Measurements from ENCODE around the gene UBXN10. TPM values are rescaled to one million over a fixed set of nuclear protein-coding genes. Genes with fewer than 3 reads are reported as not detected.

Gene UBXN10
- polyA plus RNA-seq, 3 donors = 0.16 to 0.82 (median 0.30) TPM

GRCh38 chr1:20210736-20211460, 25.0 kb downstream of the UBXN10 start:
- Histone ChIP-seq H3K4me2 (replicated peaks; ENCODE audit: extremely low read depth, low read length, poor library complexity, severe bottlenecking) (no peak overlapping the region), H3K27me3 (ENCODE audit: control insufficient read depth in 2 of 2, insufficient read depth in 2 of 2, low read length in 2 of 2) (peaks cover 12 to 13% of the 10 kb centered on the region in 2 donors), H4K20me1 (ENCODE audit: insufficient read depth, low read length) (no peaks in the 10 kb centered on the region), H3K79me2 (ENCODE audit: insufficient read depth, low read length) (no peaks in the 10 kb centered on the region), H3K36me3 (replicated peaks in 1 of 2; ENCODE audit: control insufficient read depth in 1 of 2, insufficient read depth in 2 of 2, low read length in 2 of 2) (no peaks in the 10 kb centered on the region), H3K27ac (ENCODE audit: low read depth in 1 of 2, low read length in 2 of 2) (no peak overlapping the region), H3K9ac (ENCODE audit: insufficient read depth, low read length, poor library complexity, severe bottlenecking) (no peak overlapping the region), H3K9me3 (replicated peaks in 1 of 2; ENCODE audit: control insufficient read depth in 1 of 2, insufficient read depth in 1 of 2, low read length in 2 of 2) (no peaks in the 10 kb centered on the region), H3K4me1 (ENCODE audit: control insufficient read depth in 1 of 2, insufficient read depth in 2 of 2, low read length in 2 of 2) (no peaks in the 10 kb centered on the region), H2AFZ (ENCODE audit: insufficient read depth, low read depth, low read length, poor library complexity, severe bottlenecking) (no peak overlapping the region), H3K4me3 (replicated peaks in 1 of 3; ENCODE audit: low read depth in 2 of 3, low read length in 3 of 3) (no peak overlapping the region)
- no peak for DNase-seq
- WGBS (ENCODE audit: insufficient coverage) = 88% methylated on average over 4 of the region's 10 CpGs
- intact Hi-C loops (cut with micrococcal nuclease) = loop anchor here (5.0 kb wide), 1 partner anchor 281 kb away; no protein-coding TSS in a partner anchor
- Mint-ChIP-seq H3K36me3 (no peaks in the 10 kb centered on the region), H3K27ac (no peak overlapping the region), H3K4me3 (no peak overlapping the region), H3K27me3 (ENCODE audit: low read depth in 3 of 3) (peaks cover 25 to 45% (median 26%) of the 10 kb centered on the region in 3 donors), H3K4me1 (peaks cover 5% of the 10 kb centered on the region), H3K9me3 (no peaks in the 10 kb centered on the region)
- no peak for TF ChIP-seq CTCF (IDR thresholded peaks at IDR 0.05)

GRCh38 chr1:20211511-20211931, 25.6 kb downstream of the UBXN10 start:
- Histone ChIP-seq H4K20me1 (ENCODE audit: insufficient read depth, low read length) (no peaks in the 10 kb centered on the region), H3K4me2 (replicated peaks; ENCODE audit: extremely low read depth, low read length, poor library complexity, severe bottlenecking) (no peak overlapping the region), H3K27me3 (ENCODE audit: control insufficient read depth in 2 of 2, insufficient read depth in 2 of 2, low read length in 2 of 2) (peaks cover 17 to 19% of the 10 kb centered on the region in 2 donors), H3K27ac (ENCODE audit: low read depth in 1 of 2, low read length in 2 of 2) (no peak overlapping the region), H3K4me1 (ENCODE audit: control insufficient read depth in 1 of 2, insufficient read depth in 2 of 2, low read length in 2 of 2) (no peaks in the 10 kb centered on the region), H3K79me2 (ENCODE audit: insufficient read depth, low read length) (no peaks in the 10 kb centered on the region), H3K9me3 (replicated peaks in 1 of 2; ENCODE audit: control insufficient read depth in 1 of 2, insufficient read depth in 1 of 2, low read length in 2 of 2) (no peaks in the 10 kb centered on the region), H2AFZ (ENCODE audit: insufficient read depth, low read depth, low read length, poor library complexity, severe bottlenecking) (no peak overlapping the region), H3K9ac (ENCODE audit: insufficient read depth, low read length, poor library complexity, severe bottlenecking) (no peak overlapping the region), H3K36me3 (replicated peaks in 1 of 2; ENCODE audit: control insufficient read depth in 1 of 2, insufficient read depth in 2 of 2, low read length in 2 of 2) (no peaks in the 10 kb centered on the region), H3K4me3 (replicated peaks in 1 of 3; ENCODE audit: low read depth in 2 of 3, low read length in 3 of 3) (no peak overlapping the region)
- Mint-ChIP-seq H3K4me1 (peaks cover 5% of the 10 kb centered on the region), H3K36me3 (no peaks in the 10 kb centered on the region), H3K27me3 (ENCODE audit: low read depth in 3 of 3) (peaks cover 25 to 45% (median 25%) of the 10 kb centered on the region in 3 donors), H3K27ac (no peak overlapping the region), H3K4me3 (no peak overlapping the region), H3K9me3 (peaks cover 0 to 3% (median 0%) of the 10 kb centered on the region in 7 donors)
- DNase-seq = no peak
- no peak for TF ChIP-seq CTCF (IDR thresholded peaks at IDR 0.05)
- intact Hi-C loops (cut with micrococcal nuclease) = loop anchor here (5.0 kb wide), 1 partner anchor 281 kb away; no protein-coding TSS in a partner anchor
- 89% methylated on average over 1 of the region's 4 CpGs for WGBS (ENCODE audit: insufficient coverage)

Measured in CD14-positive monocyte (primary cell).